Esophagus (tissue), 2 donors: ENCODE measurements around the gene INPP4A. TPM values are rescaled to one million over a fixed set of nuclear protein-coding genes. Genes with fewer than 3 reads are reported as not detected.

Experiments
- H3K27ac ChIP-seq, 2 donors: one replicate each; pipeline ENCODE4 v1.5.1; 2013; ENCODE audit warnings: low read depth in 2 of 2, mild to moderate bottlenecking in 2 of 2, inconsistent platforms in 1 of 2, low read length in 1 of 2, moderate library complexity in 1 of 2
- H3K27me3 ChIP-seq, 2 donors: one replicate each; pipeline ENCODE4 v1.6.1; 2013; ENCODE audit warnings: low read length in 2 of 2, control low read depth in 1 of 2, mild to moderate bottlenecking in 1 of 2; ENCODE audit not compliant: insufficient read depth in 2 of 2, control insufficient read depth in 1 of 2
- H3K36me3 ChIP-seq, 2 donors: one replicate each; pipeline ENCODE4 v1.6.1; 2013; ENCODE audit warnings: low read length in 1 of 2; ENCODE audit not compliant: control insufficient read depth in 2 of 2, insufficient read depth in 2 of 2
- H3K4me1 ChIP-seq, 2 donors: one replicate each; pipeline ENCODE4 v1.6.1; 2013; ENCODE audit warnings: low read length in 1 of 2; ENCODE audit not compliant: control insufficient read depth in 2 of 2, insufficient read depth in 2 of 2
- H3K4me3 ChIP-seq, 2 donors: one replicate each; pipeline ENCODE4 v1.5.1; 2013; ENCODE audit warnings: low read length in 2 of 2, mild to moderate bottlenecking in 2 of 2, low read depth in 1 of 2, moderate library complexity in 1 of 2
- H3K9me3 ChIP-seq, 2 donors: one replicate each; pipeline ENCODE4 v1.6.1; 2013; ENCODE audit warnings: mild to moderate bottlenecking in 2 of 2, low read depth in 1 of 2, low read length in 1 of 2, moderate library complexity in 1 of 2; ENCODE audit not compliant: control insufficient read depth in 2 of 2, insufficient read depth in 1 of 2
- WGBS, 2 donors: extraction: QIAGEN DNeasy Blood & Tissue Kit; methylation state at CpG; one replicate each; pipeline ENCODE4 v1.1.7; 2013; 5-methylcytosine and 5-hydroxymethylcytosine counted together
- polyA plus RNA-seq, 2 donors: library from polyadenylated mRNA; stranded (reverse); fragments of 200-250 nt; gene quantifications; one replicate each; pipeline ENCODE4 v1.2.3, GENCODE V29; 2013
- donor health status: healthy with polysubstance abuse.
- donor health status: Bipolar disorder and iron deficiency.

The INPP4A gene
- polyA plus RNA-seq, 2 donors, result 3.4 to 3.8 TPM

GRCh38 chr2:98541489-98541888, 96.8 kb downstream of the INPP4A start:
- Histone ChIP-seq H3K9me3 (no peaks in the 10 kb centered on the region), H3K27me3 (no peaks in the 10 kb centered on the region), H3K36me3 (peaks cover 9 to 31% of the 10 kb centered on the region in 2 donors), H3K4me3 (no peak overlapping the region), H3K4me1 (no peaks in the 10 kb centered on the region), H3K27ac (no peak overlapping the region)

GRCh38 chr2:98541906-98542305, 97.2 kb downstream of the INPP4A start:
- Histone ChIP-seq H3K36me3 (peaks cover 9 to 35% of the 10 kb centered on the region in 2 donors), H3K27ac (no peak overlapping the region), H3K9me3 (no peaks in the 10 kb centered on the region), H3K27me3 (no peaks in the 10 kb centered on the region), H3K4me1 (no peaks in the 10 kb centered on the region), H3K4me3 (no peak overlapping the region)
- WGBS, 2 donors, result 77 to 81% methylated on average over 9 of the region's 9 CpGs

GRCh38 chr2:98543214-98543613, 98.6 kb downstream of the INPP4A start:
- WGBS, 2 donors, result 87 to 88% methylated on average over 11 of the region's 11 CpGs
- H3K27ac ChIP-seq, result no peak overlapping the region
- H3K9me3 ChIP-seq, result no peaks in the 10 kb centered on the region
- H3K27me3 ChIP-seq, result no peaks in the 10 kb centered on the region
- no peaks in the 10 kb centered on the region for H3K4me1 ChIP-seq
- H3K36me3 ChIP-seq, result peaks cover 6 to 34% of the 10 kb centered on the region in 2 donors
- no peak overlapping the region for H3K4me3 ChIP-seq

DNA sequence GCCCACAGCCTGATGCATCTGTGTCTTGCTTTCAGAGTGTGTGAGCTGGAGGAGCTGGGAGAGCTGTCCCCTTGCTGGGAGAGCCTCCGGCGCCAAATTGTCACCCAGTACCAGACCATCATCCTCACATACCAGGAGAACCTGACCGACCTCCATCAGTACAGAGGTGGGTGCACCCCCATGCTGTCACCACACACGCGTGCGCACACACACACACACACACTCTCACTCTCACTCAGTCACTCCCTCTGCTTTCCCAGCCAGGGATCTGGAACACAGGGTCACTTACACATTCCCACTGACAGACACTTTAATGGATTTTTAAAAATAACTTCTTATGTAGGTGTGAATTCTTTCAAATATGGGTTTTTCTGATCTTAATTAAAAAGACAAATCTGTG, 99.2 kb downstream of the INPP4A start:
- H3K36me3 ChIP-seq, result peaks cover 6 to 34% of the 10 kb centered on the region in 2 donors
- no peak overlapping the region for H3K27ac ChIP-seq
- H3K4me3 ChIP-seq, result no peak overlapping the region
- no peaks in the 10 kb centered on the region for H3K4me1 ChIP-seq
- H3K27me3 ChIP-seq, result no peaks in the 10 kb centered on the region
- 92 to 94% methylated on average over 6 of the region's 6 CpGs for WGBS, 2 donors
- no peaks in the 10 kb centered on the region for H3K9me3 ChIP-seq

GRCh38 chr2:98545591-98545990, 100.9 kb downstream of the INPP4A start:
- WGBS, 2 donors, result 91 to 95% methylated on average over 7 of the region's 7 CpGs
- H3K9me3 ChIP-seq, result no peaks in the 10 kb centered on the region
- peaks cover 6 to 28% of the 10 kb centered on the region in 2 donors for H3K36me3 ChIP-seq

DNA sequence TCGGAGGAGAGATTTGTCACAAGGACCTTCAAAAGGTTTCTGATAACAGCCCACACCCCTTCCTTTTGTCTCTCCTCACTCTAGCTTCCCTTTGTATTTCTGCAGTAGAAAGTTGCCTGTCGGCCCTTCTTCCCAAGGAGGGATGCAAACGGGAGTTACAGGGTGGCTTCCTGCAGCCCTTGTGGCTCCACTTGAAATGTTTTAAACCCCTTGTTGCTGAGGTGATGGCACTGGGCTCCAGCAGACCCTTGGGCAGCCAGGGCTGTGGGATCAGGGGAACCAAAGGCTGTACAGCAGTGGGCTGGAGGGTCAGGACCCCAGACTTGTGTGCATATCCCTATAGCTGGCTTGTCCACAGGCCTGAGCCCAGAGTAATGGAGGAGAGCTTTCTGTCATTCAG, 101.5 kb downstream of the INPP4A start:
- Histone ChIP-seq H3K9me3 (no peaks in the 10 kb centered on the region), H3K27me3 (no peaks in the 10 kb centered on the region), H3K4me1 (no peaks in the 10 kb centered on the region), H3K4me3 (no peak overlapping the region), H3K27ac (no peak overlapping the region), H3K36me3 (peaks cover 6 to 28% of the 10 kb centered on the region in 2 donors)
- WGBS, 2 donors, result 83 to 92% methylated on average over 3 of the region's 3 CpGs

More at GRCh38 chr2:98545591-98545990, 100.9 kb downstream of the INPP4A start:
- H3K4me3 ChIP-seq, result no peak overlapping the region
- H3K27ac ChIP-seq, result no peak overlapping the region
- H3K4me1 ChIP-seq, result no peaks in the 10 kb centered on the region
- no peaks in the 10 kb centered on the region for H3K27me3 ChIP-seq

DNA sequence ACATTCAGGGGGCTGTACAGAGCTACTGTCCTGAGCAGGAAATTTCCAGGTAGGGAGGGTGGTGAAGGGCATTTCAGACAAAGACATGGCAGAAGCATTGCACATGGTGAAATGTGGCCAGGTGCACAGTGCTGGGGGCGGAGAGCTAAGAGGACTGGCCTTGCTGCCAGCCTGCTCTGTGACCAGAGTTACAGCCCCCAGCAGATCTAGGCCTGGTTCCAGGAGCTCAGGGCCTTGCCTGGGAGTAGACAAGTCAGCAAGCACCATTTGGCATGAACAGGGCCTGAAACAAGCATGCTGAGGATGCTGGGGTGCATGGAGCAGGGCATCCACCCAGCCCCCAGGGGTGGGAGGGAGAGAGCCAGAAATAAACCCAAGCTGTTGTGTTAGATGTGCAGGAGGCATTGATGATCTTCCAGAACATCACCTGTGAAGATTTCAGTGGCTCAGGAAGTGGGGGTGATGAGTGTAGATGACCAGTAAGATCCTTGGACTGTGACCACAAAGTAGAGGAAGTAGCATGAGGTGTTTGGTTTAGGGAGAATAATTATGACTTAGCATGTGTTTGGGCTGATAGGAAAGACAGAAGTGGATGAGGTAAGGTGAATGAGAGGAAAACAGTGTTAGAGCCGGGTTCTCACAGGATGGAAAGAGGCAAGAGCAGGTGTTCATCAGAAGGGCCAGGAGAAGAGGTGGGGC, 102.6 kb downstream of the INPP4A start:
- no peaks in the 10 kb centered on the region for H3K4me1 ChIP-seq
- 90 to 95% methylated on average over 2 of the region's 2 CpGs for WGBS, 2 donors
- no peak overlapping the region for H3K27ac ChIP-seq
- H3K4me3 ChIP-seq, result no peak overlapping the region
- H3K27me3 ChIP-seq, result no peaks in the 10 kb centered on the region
- no peaks in the 10 kb centered on the region for H3K9me3 ChIP-seq
- H3K36me3 ChIP-seq, result peaks cover 6 to 28% of the 10 kb centered on the region in 2 donors

DNA sequence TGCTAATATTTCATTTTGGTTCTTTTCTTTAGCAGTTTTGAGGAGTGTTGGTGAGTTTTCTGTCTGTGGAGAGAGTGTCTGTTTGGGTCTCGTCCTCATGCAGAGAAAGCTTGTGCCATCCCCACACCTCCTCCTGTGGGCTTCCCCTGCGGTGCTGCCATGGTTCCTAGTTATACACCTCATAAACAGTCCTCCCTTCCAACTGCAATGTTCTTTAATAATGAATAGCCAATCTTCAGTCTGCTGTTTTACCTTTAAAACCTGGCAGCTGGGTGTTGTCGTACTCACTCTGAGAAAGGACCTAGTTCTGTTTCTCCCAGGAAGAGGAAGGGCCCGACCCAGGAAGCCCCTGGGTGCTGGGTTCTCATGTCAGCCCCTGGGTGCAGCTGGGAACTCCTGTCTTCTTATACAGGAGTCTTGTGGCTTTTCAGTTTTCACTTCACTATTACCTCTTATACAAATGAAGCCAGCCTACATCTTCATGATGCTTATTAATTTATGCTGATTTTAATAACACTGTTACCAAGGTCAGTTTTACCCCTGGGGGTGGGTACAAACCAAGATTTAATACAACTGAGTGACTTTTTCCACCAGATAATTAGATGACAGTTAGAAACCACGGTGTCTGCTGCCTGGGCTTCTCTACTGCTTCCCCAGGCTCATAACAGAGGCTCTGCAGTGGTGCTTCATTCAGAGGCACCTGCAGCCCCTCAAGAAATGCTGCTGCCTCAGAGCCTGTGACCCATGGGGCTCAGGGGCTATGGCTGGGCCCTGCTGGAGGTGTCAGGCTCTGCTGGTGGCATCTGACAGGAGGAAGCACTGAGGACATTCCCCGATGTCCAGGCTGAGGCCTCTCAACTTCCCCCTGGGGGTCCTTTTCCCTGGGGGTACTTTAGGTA, 104.5 kb downstream of the INPP4A start:
- Histone ChIP-seq H3K4me3 (no peak overlapping the region), H3K27me3 (no peaks in the 10 kb centered on the region), H3K9me3 (no peaks in the 10 kb centered on the region), H3K4me1 (peaks cover 0 to 2% of the 10 kb centered on the region in 2 donors), H3K27ac (no peak overlapping the region), H3K36me3 (peaks cover 13 to 32% of the 10 kb centered on the region in 2 donors)
- WGBS, 2 donors, result 84 to 87% methylated on average over 6 of the region's 6 CpGs

DNA sequence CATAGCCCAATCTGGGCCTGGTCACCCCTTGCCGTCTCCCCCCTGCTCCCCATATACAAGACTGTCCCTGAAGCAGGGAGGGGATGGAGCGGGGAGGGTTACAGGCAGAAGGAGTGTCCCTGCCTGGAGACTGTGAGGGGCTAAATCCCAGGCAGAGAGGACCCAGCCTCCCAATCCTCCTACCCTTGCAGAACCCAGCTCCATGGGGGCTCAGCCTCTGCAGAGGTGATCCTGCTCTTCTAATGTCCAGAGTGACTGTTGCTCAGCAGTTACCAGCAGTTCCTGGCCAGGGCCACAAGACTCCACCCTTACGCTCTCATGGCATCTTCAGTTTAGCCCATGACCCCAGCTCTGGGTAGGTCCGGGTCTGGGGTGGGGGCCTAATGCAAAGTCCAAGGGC, 105.5 kb downstream of the INPP4A start:
- Histone ChIP-seq H3K4me1 (peaks cover 0 to 2% of the 10 kb centered on the region in 2 donors), H3K36me3 (peaks cover 17 to 38% of the 10 kb centered on the region in 2 donors)
- 95% methylated on average over 4 of the region's 4 CpGs for WGBS, 2 donors

More for the DNA sequence above, 105.5 kb downstream of the INPP4A start:
- H3K9me3 ChIP-seq, result no peaks in the 10 kb centered on the region
- H3K4me3 ChIP-seq, result no peak overlapping the region
- no peaks in the 10 kb centered on the region for H3K27me3 ChIP-seq
- H3K27ac ChIP-seq, result no peak overlapping the region
